ENCODE results near the gene GSDME.

The GSDME gene

GRCh38 chr7:24777806-24778205 is 20.5 kb upstream of the GSDME start:
- Histone ChIP-seq H3K9ac (ENCODE audit: low read length) (no peak overlapping the region), H3K27me3 (replicated peaks; ENCODE audit: insufficient read depth, low read length) (no peaks in the 10 kb centered on the region), H3K4me3 (ENCODE audit: low read length) (no peak overlapping the region), H3K79me2 (ENCODE audit: low read length) (no peaks in the 10 kb centered on the region), H3K4me1 (ENCODE audit: low read length) (no peaks in the 10 kb centered on the region), H4K20me1 (ENCODE audit: insufficient read depth, low read length) (no peaks in the 10 kb centered on the region), H3F3A (ENCODE audit: insufficient read depth, low read length) (no peaks in the 10 kb centered on the region), H3K4me2 (ENCODE audit: low read depth, low read length) (no peak overlapping the region), H3K36me3 (replicated peaks; ENCODE audit: insufficient read depth, low read length) (no peaks in the 10 kb centered on the region), H3K9me2 (replicated peaks; ENCODE audit: insufficient read depth, low read length) (no peaks in the 10 kb centered on the region), H2AFZ (ENCODE audit: low read length) (no peak overlapping the region), H3K27ac (ENCODE audit: low read length) (no peak overlapping the region), H3K9me3 (replicated peaks; ENCODE audit: insufficient read depth, low read length) (no peaks in the 10 kb centered on the region)
- no peak for DNase-seq
- TF ChIP-seq CTCF (IDR thresholded peaks at IDR 0.05; ENCODE audit: low read length) (no peak), EZH2 (optimal IDR thresholded peaks at IDR 0.05; ENCODE audit: low read depth, low read length) (no peak), EZH2phosphoT487 (IDR thresholded peaks at IDR 0.05; ENCODE audit: low read length) (no peak)

- no peak overlapping the region for H3K9ac ChIP-seq (ENCODE audit: low read length)
- no peak overlapping the region for H3K4me2 ChIP-seq (ENCODE audit: low read depth, low read length)
- H3K79me2 ChIP-seq (ENCODE audit: low read length), result no peaks in the 10 kb centered on the region
- no peaks in the 10 kb centered on the region for H3K9me2 ChIP-seq (replicated peaks; ENCODE audit: insufficient read depth, low read length)
- H4K20me1 ChIP-seq (ENCODE audit: insufficient read depth, low read length), result no peaks in the 10 kb centered on the region
- H3F3A ChIP-seq (ENCODE audit: insufficient read depth, low read length), result no peaks in the 10 kb centered on the region
- no peak overlapping the region for H3K4me3 ChIP-seq (ENCODE audit: low read length)
- no peaks in the 10 kb centered on the region for H3K27me3 ChIP-seq (replicated peaks; ENCODE audit: insufficient read depth, low read length)
- H3K9me3 ChIP-seq (replicated peaks; ENCODE audit: insufficient read depth, low read length), result no peaks in the 10 kb centered on the region
- no peak overlapping the region for H3K27ac ChIP-seq (ENCODE audit: low read length)
- H3K36me3 ChIP-seq (replicated peaks; ENCODE audit: insufficient read depth, low read length), result no peaks in the 10 kb centered on the region
- no peaks in the 10 kb centered on the region for H3K4me1 ChIP-seq (ENCODE audit: low read length)
- H2AFZ ChIP-seq (ENCODE audit: low read length), result no peak overlapping the region
- TF ChIP-seq CTCF (IDR thresholded peaks at IDR 0.05; ENCODE audit: low read length) (no peak), EZH2phosphoT487 (IDR thresholded peaks at IDR 0.05; ENCODE audit: low read length) (no peak), EZH2 (optimal IDR thresholded peaks at IDR 0.05; ENCODE audit: low read depth, low read length) (no peak)
- DNase-seq, result no peak
Measured at GRCh38 chr7:24773646-24774045, 16.4 kb upstream of the GSDME start.

- no peak overlapping the region for H3K4me2 ChIP-seq (ENCODE audit: low read depth, low read length)
- H4K20me1 ChIP-seq (ENCODE audit: insufficient read depth, low read length), result no peaks in the 10 kb centered on the region
- TF ChIP-seq EZH2phosphoT487 (IDR thresholded peaks at IDR 0.05; ENCODE audit: low read length), result no peak
- no peak for TF ChIP-seq EZH2 (optimal IDR thresholded peaks at IDR 0.05; ENCODE audit: low read depth, low read length)
- no peak for TF ChIP-seq CTCF (IDR thresholded peaks at IDR 0.05; ENCODE audit: low read length)
Measured at GRCh38 chr7:24769851-24770250, 12.6 kb upstream of the GSDME start.

More at GRCh38 chr7:24769851-24770250, 12.6 kb upstream of the GSDME start:
- DNase-seq, result no peak
- Histone ChIP-seq H3F3A (ENCODE audit: insufficient read depth, low read length) (no peaks in the 10 kb centered on the region), H3K4me1 (ENCODE audit: low read length) (no peaks in the 10 kb centered on the region), H3K9me3 (replicated peaks; ENCODE audit: insufficient read depth, low read length) (no peaks in the 10 kb centered on the region), H3K4me3 (ENCODE audit: low read length) (no peak overlapping the region), H3K9me2 (replicated peaks; ENCODE audit: insufficient read depth, low read length) (no peaks in the 10 kb centered on the region), H3K9ac (ENCODE audit: low read length) (no peak overlapping the region), H2AFZ (ENCODE audit: low read length) (no peak overlapping the region), H3K27me3 (replicated peaks; ENCODE audit: insufficient read depth, low read length) (no peaks in the 10 kb centered on the region), H3K36me3 (replicated peaks; ENCODE audit: insufficient read depth, low read length) (no peaks in the 10 kb centered on the region), H3K27ac (ENCODE audit: low read length) (no peak overlapping the region), H3K79me2 (ENCODE audit: low read length) (no peaks in the 10 kb centered on the region)

Data from MM.1S (cell line).